Fibroblast of upper back skin (primary cell): ENCODE data around the gene CEP112.
"Not testable (repeated sequence)": the region's sequence is repeated elsewhere in the genome, so short reads cannot be mapped to it uniquely, and the experiment has no call there.

Experiments used
- DNase-seq: peaks from one replicate; pipeline ENCODE4 v3.0.0-alpha.2; 2013

The CEP112 gene

DNA sequence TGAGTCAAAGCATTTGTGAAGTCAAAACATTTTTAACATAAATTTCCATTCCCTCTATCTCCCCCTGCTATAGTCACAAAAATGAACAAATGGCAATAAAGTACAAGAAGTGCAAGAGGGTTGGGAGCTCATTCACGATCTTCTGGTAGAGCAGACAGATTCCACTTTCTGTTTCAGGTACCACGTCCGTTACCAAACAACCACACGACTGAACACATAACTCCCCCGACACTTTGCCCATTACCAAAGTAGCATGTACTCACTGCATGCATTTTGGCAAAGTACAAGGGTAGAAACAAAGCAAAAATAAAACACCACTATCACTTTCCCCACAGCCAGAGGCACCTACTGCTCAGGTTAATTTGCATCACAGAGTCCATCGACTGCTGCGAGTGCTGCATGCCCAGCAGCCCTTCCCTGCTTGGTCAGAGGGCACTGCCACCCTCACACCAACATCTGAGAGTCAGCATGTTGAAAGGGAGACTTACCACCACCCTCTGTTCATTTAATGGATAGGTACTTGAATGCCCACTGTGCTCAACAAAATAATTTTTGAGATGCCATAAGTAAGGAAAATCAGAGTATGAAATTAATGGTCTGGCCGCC, 480.2 kb downstream of the CEP112 start:
- DNase-seq, result no peak

DNA sequence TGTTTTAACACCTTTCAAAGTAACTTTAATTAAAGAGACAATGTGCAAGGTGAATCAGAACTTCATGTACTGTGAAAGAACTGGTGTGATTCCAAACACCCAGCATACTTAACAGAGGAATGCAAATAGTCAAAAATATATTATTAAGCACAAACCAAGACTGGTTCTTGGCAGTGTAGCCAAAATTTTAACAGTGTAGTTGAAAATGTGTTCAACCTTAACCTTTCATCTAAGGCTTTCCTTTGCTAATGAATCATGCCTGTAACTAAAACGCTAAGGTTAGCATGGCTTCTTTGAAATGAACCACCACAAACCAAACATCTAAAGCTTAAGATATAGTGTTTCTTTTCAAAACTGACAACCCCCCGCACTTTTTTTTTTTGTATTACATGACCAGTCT, 484.2 kb downstream of the CEP112 start:
- no peak for DNase-seq

DNA sequence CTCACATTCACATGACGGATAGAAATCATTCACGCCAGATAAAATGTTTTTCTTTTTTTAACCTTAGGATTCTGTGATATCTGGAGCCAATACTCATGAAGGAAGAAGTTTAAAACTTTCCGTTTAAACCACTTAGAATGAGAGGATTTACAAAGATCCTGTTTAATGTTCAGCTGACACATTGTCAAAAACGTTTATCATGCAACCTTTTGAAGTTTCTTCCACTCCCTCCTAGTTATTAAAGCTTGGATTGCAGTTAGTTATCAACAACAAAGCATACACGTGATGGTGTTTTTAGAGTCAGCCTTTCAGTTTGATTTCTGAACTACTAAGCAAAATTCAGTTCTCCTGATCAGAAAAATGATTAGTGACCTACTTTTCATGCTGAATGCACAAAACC, 487.2 kb downstream of the CEP112 start:
- DNase-seq, result no peak

DNA sequence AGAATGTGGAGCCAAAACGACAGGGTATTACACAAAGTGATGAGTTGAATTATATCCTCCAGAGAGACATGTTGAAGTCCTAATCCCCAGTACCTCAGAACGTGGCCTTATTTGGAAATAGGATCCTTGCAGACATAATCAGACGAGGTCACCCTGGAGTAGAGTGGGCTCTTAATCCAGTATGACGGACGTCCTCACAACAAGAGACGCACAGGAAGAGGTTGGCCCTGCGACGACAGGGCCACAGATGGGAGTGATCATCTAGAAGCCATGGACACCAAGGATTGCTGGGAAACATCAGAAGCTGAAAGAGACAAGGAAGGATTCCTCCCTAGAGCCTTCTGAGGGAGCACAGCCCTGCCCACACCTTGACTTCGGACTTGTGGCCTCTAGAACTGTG, 488.0 kb downstream of the CEP112 start:
- no peak for DNase-seq

DNA sequence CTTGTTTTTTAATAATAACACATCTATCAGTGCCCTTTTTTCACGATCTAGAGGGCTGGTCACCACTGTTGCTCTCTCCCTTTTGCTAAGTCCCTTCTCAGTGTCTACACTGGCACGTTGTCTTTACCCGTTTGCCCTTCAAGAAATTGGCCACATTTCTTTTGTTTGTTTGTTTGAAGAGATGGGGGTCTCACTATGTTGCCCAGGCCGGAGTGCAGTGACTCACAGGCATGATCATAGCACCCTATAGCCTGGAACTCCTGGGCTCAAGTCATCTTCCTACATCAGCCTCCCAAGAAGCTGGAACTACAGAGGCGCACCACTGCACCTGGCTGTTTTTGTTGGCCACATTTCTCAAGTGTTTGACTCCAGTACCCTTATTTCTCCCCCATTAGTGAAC, 492.5 kb downstream of the CEP112 start:
- DNase-seq, result no peak

DNA sequence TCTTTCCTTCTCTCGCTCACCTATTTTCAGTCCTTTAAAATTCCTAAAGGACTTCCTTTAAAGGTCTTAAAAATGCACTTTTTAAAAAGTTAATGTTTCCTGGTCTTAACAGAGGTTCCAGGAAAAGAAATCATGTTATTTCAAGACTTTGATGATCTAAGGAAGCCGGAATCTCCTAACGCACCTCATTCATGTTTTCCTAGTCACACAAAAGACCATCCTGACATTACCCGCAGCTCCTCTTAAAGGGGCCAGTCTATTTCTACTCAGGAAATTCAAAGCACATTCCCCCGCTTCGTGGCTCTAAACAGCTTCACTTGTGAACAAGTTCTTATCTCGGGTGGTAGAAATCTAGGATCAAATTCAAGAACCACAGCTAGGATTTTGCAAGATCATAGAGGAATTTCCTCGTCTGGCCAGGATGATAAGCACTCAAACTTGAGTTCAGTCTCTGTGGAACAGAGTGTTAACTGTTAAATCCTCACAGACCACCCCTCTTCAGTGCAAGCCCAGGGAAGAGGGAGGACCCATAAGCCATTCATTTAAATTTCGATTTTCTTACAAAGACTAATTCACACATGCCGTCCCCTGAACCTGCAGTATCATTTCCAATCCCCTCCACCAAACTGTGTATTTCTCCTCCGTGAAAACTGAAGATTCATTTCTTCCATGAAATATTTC, 493.4 kb downstream of the CEP112 start:
- peak; percentile 76 for DNase-seq

DNA sequence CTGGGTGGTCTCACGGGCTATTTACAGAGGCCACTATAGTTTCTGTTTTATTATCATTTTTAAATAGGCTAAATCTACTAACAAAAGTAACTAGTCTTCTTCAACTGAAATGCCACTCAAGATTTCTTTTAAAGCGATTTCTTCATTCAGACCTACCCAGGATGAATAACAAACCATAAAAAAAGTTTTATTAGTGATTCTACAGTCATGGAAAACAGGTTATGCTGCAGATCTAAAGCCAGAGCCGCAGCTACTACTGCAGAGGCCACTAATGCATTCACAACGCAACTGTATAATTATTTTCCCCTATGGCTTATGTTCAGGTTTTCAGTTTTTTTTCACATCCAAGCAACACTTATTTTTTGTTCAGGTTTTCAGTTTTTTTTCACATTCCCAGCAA, 494.3 kb downstream of the CEP112 start:
- no peak for DNase-seq

DNA sequence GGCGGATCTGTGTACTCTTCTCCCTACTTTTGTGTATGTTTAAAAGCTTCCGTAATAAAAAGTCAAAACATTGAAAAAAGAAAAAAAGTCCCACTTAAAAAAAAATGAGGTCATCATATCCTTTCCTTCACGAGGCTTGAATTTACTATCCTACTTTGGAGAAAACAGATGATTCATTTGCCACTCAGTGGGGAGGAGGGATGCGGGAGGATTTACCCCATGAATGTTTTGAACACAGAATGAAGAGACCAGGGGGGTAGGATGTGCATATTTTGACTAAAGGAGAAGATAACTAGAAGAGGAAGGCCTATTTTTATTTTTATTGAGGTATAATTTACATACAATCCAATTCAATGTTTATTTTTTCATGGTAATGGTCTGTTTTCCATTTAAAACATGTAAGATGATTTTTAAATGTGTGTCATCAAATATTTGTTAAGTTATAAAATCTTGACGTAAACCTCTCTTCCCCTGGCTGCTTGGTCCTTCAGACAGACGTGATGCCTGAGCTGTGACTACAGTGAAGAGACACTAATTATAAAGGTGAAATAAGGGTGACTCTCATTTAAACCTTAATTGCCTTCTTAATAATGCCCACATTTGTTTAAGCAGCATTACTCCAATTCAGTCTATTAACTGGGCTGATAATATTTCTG, 495.1 kb downstream of the CEP112 start:
- DNase-seq, result peak; percentile 68

DNA sequence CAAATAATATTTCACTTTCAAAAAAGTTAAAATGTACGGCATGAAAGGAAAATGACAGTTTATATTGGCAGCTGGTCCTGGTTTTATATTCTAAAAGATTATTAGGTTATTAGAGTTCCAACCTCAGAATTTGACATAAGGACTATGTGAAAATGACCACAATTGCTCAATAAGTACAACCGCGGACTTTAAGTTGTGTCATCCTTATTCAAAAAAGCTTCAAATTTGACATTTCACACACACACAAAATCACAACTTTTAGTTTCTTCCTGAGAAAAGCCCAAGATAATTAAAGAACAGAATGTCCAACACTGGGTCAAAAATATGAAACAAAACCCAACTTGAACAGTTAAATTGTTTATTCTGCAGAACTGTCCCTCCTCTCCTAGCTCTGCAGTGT, 497.3 kb downstream of the CEP112 start:
- no peak for DNase-seq

DNA sequence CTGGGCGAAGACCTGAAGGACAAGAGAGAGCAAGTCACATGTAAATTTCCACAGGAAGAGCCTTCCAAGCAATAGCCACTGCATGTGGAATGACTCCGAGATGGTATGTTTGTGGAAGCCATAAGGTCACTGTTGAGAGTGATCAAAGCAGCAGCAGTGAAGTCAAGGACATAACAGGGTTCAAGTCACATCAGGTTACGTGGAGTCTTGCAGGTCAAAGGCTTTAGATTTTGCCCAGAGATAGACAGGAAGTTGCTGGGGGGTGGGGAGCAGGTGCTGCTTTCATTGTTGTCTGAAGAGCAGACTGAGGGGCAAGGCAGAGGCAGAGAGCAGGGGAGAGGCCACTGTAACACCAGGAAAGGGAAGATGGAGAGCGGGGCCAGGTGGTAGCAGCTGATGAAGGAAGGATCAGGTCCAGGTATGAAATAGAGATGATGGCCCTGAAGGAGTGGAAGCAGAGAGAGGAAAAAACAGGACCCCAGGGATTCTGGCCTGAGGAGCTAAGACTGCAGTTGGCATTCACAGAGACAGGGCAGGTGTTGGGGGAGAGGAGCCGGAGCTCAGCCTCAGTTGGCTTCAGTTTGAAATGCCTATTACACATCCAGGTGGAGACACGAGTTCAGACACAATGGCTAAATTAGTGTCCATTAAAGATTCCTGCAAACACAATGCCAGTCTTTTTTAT, 501.2 kb downstream of the CEP112 start:
- no peak for DNase-seq

DNA sequence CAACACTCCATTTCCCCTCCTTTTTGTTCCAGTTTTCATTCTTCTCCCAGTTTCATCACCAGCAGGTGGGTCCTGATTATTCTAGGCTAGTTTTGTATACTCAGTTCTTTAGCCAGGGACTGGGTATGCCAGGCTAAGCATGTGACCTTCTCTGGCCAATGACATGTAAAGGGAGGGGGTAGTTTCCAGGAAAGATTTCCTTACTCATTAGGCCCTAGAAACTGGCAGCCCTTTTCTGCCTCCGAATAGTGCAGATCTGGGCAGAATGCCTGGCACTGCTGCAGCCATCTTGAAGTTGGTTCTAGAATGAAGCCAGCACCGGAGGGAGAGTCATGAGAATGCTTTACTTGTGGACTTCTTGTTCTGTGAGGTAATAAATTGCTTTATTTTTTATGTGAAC, 503.6 kb downstream of the CEP112 start:
- no peak for DNase-seq

DNA sequence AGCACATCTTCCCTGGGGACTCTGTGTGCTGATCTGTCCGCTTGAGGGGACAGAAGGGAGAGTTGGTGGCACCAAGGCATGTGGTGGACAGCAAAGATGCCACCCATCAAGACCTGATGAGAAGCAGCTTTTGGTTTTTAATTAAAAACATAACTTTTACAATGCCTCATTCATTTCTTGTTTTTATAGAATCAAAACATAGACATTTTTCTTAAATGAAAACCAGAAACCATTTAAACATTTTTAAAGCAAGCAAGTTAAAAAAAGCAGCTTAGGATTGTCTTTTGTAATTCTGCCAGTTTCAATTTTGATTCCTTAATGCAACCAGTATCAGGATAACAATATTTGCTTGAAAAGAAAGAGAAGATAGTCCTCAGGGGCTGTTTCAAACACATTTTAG, 506.8 kb downstream of the CEP112 start:
- DNase-seq, result no peak

DNA sequence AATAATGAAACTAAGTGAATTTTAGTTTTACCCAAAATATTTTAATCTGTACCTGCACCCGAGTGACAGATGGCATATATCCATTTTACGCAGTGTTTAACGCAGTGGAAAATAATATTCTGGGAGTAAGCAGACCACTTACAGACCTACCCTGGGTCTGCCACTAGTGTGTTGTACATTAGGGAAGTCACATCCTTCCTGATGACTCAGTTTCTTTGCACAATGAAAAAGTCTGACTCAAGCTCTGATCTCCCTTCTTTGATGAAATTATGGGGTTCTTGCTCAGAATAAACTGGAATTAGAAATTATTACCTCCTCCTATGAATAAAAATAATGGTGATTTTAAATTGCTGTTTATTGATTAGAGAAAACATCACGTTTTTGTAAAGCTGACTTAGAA, 507.3 kb downstream of the CEP112 start:
- DNase-seq, result peak; percentile 34

DNA sequence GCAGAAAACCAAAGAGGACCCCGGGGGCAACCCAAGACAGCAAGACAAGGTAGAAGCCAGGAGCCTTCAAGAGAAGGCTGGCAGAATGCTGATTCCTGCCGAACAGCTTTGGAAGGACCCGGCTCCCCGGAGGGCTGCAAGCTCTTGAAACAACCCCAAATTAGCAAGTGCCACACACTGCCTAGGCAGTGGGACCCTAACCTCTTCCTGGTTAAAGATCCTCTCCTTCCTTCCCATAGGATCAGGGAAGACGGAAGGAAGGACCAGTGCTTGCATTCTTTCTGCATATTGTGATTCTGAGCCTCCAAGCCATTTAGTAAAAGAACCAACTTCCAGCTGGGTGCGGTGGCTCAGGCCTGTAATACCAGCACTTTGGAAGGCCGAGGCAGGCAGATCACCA, 508.5 kb downstream of the CEP112 start:
- DNase-seq, result no peak

DNA sequence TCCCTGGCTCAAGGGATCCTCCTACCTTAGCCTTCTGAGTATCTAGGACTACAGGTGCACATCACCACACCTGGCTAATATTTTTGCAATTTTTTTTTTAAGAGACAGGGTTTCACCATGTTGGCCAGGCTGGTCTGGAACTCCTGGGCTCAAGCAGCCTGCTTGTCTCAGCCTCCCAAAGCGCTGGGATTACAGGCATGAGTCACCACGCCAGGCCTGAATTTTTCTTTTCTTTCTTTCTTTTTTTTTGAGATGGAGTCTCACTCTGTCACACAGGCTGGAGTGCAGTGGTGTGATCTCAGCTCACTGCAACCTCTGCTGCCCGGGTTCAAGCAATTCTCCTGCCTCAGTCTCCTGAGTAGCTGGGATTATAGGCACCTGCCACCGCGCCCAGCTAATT, 510.2 kb downstream of the CEP112 start:
- not testable (repeated sequence) for DNase-seq

DNA sequence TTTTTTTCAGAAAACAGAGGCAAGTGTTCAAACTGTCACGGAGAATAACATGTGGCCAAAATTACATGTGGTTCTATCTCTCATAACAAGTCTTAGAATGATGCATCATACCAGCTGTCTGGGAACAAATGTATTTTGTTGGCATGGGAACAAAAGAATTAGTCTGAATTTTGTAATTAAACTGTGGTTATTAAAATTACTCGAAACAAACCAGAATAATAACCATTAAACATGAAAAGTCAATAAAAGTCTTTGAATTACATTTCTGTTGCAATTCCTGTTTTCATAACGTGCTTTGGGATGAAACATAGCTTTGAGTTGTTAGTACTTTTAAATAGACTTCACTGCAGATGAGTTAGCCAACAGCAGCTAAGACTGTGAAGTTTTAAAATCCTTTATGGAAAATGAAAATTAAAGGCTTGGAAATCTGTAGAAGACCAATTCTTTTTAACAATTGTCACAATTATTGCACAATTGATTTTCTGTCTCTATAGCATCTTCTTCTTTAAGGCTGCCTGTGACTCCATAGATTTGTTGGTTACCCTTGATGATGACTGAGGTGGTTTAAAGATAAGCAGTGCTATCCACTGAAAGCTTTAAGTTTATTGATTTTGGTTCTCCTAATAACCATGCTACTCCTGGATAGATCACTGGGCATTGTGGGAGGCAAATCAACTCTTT, 512.6 kb downstream of the CEP112 start:
- no peak for DNase-seq

DNA sequence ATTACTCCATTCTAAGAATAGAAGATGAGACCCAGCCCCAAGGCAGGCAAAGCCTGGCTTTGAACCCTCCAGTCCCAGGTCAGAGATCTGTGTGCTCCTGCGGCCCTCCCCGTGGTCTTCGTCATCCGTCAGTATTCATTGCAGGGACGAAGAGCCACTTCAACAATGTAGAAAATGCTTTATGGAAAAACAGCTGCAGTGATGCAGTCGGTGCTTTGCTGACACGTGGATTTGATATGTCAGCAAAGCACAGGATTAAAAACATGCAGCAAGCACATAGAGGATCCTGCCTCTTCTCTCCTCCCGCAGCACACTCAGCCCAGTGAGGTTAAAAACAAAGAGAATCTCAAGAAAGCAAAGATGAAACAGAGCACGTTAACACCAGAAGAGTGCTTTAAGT, 513.4 kb downstream of the CEP112 start:
- peak; percentile 48 for DNase-seq

DNA sequence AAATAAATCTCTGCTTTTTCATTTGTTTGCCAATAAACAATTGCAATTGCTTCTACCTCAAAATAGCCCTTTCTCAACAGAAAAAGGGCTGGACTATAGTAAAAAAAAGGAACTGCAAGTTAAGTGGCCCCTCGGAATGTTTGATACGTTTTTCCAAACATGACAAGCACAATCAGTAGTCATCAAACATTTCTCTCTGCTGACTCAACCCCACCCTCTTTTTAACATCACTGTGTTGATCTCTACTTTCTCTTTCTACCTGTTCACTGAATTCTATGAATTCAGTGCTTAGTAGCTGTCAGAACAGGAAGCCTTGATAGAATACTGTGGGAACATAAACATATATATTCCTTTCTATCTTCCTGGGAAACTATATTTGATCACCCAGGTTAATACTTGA, 514.0 kb downstream of the CEP112 start:
- peak; percentile 45 for DNase-seq

DNA sequence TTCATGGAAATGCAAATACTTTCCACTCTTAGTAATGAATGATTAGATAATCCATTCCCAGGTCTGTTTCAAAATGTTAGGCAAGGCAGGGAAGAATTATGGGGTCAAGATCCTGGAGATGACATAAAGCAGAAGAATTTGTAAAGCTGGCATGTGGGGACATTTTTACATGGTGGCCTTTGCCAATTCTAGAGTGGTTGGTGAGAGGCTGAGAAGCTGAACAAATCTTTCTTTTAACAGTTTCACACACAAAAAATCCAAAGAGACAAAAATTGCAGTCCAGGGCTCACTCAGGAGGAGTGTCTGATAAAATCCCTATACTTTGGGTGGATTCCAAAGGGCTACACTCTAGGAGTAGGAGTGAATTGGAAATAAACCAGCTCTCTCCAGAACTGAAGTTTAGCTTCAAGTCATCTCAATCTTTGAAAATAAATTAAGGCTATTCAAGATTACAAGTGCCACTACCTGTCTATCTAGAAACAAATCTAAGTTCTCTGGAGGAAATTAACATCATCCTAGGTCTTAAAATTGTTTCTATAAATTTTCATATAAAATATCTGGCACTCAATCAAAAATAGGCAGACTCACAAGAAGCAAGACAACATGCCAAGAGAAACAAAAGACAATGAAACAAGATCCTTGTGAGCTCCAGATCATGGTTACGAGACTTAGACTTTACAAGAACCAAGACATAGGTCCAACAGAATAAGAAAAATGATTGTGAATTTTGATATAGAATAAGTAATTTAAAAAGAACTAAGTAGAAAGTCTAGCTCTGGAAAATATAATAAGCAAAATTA, 517.5 kb downstream of the CEP112 start:
- DNase-seq, result no peak

DNA sequence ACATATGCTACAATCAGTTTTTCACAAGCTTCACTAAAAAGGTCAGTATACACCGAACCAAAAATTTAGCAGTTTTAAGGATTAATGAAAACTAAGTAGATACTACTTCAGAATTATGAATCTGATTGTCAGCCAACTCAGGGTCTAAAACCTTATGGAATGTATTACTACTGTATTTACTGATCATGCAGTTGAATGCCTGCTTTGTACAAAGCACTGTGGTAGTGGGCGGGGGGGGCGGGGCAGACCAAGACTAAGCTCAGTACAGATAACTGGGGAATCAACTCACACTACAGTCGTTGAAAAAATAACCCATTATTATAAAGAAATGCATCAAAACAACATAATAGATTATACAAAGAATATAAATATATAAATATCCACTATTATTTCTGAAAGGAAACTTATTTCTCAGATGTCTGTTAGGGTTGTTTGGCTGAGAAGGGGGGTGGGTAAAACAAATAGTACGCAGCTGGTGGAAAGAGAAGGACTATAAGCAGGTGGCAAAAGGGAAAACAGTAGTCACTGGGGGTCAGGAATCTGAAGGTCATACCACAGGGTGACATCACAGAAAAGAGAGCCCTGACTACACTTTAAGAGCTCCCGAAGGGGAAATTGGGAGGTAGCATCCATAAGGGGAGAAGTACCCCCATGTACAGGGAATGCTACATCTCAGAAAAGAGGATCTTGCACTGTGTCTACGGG, 521.1 kb downstream of the CEP112 start:
- no peak for DNase-seq

DNA sequence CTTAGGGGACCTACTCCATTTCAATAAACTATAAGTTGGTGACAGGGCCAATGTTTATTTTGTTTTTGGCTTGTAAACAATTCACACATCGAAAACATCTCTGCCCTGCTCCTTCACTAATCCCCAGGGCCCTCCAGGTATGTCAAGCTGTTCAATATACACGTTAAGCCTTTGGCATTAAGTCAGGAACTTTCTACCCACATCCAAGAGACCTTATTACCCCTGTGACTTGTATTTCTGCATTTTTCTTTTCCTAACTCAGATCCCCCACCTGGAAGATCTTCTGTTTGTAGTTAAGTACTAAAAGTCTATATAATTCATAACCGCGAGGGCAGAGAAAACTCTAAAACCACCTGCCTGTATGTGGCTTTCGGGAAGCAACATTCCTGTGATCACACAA, 523.7 kb downstream of the CEP112 start:
- DNase-seq, result no peak

DNA sequence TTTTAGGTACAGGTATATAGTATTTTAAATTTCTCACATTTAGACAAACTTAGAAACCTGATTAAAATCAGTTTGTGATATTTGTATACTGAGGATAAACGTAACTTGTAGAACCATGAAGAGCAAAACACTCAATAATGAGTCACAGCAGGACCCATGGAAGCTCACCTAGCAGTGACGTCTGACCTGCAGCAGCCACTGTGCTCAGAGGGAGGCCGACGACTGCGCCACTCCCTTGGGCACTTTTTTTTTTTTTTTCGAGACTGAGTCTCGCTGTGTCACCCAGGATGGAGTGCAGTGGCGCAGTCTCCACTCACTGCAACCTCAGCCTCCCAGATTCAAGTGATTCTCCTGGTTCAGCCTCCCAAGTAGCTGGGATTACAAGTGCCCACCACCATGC, 524.3 kb downstream of the CEP112 start:
- no peak for DNase-seq
